ENCODE data around the gene PRMT3.

The PRMT3 gene

DNA sequence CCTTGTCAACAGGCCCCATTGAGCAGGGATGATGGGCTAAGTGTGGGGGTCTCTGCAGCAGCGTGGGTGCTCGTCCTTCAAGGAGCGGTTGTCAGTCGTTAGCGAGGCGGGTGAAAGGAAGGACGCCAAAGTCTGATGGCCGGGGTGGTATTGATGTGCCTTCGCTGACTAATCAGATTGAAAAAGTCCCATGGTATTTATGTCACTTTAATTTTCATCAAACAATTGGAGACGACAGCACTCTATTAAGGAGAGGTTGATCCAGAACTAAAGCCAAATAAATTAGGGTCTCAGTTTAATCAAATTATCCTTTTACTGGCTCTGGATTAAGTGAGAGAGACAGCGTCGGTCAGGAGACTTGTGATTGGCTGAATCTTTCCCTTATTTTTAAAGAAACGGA lies 14.4 kb upstream of the PRMT3 start:
- TF ChIP-seq EZH2 (optimal IDR thresholded peaks at IDR 0.05; ENCODE audit: low read depth, low read length) = no peak
- TF ChIP-seq EZH2phosphoT487 (IDR thresholded peaks at IDR 0.05; ENCODE audit: low read length) = no peak
- TF ChIP-seq, protein P1, sequence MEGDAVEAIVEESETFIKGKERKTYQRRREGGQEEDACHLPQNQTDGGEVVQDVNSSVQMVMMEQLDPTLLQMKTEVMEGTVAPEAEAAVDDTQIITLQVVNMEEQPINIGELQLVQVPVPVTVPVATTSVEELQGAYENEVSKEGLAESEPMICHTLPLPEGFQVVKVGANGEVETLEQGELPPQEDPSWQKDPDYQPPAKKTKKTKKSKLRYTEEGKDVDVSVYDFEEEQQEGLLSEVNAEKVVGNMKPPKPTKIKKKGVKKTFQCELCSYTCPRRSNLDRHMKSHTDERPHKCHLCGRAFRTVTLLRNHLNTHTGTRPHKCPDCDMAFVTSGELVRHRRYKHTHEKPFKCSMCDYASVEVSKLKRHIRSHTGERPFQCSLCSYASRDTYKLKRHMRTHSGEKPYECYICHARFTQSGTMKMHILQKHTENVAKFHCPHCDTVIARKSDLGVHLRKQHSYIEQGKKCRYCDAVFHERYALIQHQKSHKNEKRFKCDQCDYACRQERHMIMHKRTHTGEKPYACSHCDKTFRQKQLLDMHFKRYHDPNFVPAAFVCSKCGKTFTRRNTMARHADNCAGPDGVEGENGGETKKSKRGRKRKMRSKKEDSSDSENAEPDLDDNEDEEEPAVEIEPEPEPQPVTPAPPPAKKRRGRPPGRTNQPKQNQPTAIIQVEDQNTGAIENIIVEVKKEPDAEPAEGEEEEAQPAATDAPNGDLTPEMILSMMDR (IDR thresholded peaks at IDR 0.05; ENCODE audit: low read length) = no peak
- no peak for DNase-seq

DNA sequence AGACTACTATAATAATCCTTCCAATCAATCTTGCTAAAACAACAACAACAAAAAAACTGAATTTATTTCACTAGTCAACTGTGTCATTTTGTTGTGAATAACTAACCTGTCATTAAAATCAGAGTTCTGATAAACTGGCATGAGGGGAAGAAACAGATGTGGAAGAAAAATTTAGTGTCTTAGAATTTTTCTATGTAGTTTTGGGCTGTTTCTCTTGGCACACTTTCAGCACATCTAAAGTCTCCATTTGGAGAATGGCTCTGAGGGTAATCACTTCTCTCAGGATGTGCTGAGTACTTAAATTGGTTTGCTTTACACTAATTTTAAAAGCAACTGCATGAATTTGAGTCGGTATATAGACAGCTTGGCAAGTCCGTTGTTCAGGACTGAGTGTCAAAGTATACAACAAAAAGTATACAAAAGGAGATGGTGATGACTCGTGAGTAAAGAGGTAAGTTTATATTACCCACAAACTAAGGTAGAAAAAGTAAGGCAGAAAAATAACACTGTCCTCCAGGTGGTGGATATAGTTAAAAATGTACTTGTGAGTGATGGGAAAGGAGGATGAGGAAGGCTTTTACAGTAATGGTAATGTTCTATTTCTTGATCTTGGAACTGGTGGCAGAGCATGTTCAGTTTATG lies 13.8 kb upstream of the PRMT3 start:
- Histone ChIP-seq H3K4me1 (ENCODE audit: low read length) (no peaks in the 10 kb centered on the region), H3K9me3 (replicated peaks; ENCODE audit: insufficient read depth, low read length) (no peaks in the 10 kb centered on the region), H3K4me2 (ENCODE audit: low read depth, low read length) (no peak overlapping the region), H3K9me2 (replicated peaks; ENCODE audit: insufficient read depth, low read length) (no peaks in the 10 kb centered on the region), H3F3A (ENCODE audit: insufficient read depth, low read length) (no peaks in the 10 kb centered on the region), H3K27ac (ENCODE audit: low read length) (no peak overlapping the region), H3K9ac (ENCODE audit: low read length) (no peak overlapping the region), H3K27me3 (replicated peaks; ENCODE audit: insufficient read depth, low read length) (no peaks in the 10 kb centered on the region), H2AFZ (ENCODE audit: low read length) (no peak overlapping the region), H4K20me1 (ENCODE audit: insufficient read depth, low read length) (no peaks in the 10 kb centered on the region), H3K79me2 (ENCODE audit: low read length) (no peaks in the 10 kb centered on the region), H3K4me3 (ENCODE audit: low read length) (no peak overlapping the region), H3K36me3 (replicated peaks; ENCODE audit: insufficient read depth, low read length) (no peaks in the 10 kb centered on the region)
- TF ChIP-seq EZH2phosphoT487 (IDR thresholded peaks at IDR 0.05; ENCODE audit: low read length) (no peak), EZH2 (optimal IDR thresholded peaks at IDR 0.05; ENCODE audit: low read depth, low read length) (no peak)
- TF ChIP-seq, protein P1 (IDR thresholded peaks at IDR 0.05; ENCODE audit: low read length) = no peak
- no peak for DNase-seq

More for the DNA sequence above, 14.4 kb upstream of the PRMT3 start:
- no peaks in the 10 kb centered on the region for H4K20me1 ChIP-seq (ENCODE audit: insufficient read depth, low read length)
- H3K9me3 ChIP-seq (replicated peaks; ENCODE audit: insufficient read depth, low read length) = no peaks in the 10 kb centered on the region
- H3K4me1 ChIP-seq (ENCODE audit: low read length) = no peaks in the 10 kb centered on the region
- no peaks in the 10 kb centered on the region for H3K9me2 ChIP-seq (replicated peaks; ENCODE audit: insufficient read depth, low read length)
- no peaks in the 10 kb centered on the region for H3K27me3 ChIP-seq (replicated peaks; ENCODE audit: insufficient read depth, low read length)
- no peaks in the 10 kb centered on the region for H3K79me2 ChIP-seq (ENCODE audit: low read length)
- H3F3A ChIP-seq (ENCODE audit: insufficient read depth, low read length) = no peaks in the 10 kb centered on the region
- no peak overlapping the region for H3K4me3 ChIP-seq (ENCODE audit: low read length)
- H2AFZ ChIP-seq (ENCODE audit: low read length) = no peak overlapping the region
- no peak overlapping the region for H3K9ac ChIP-seq (ENCODE audit: low read length)
- no peak overlapping the region for H3K27ac ChIP-seq (ENCODE audit: low read length)
- no peaks in the 10 kb centered on the region for H3K36me3 ChIP-seq (replicated peaks; ENCODE audit: insufficient read depth, low read length)
- no peak overlapping the region for H3K4me2 ChIP-seq (ENCODE audit: low read depth, low read length)

DNA sequence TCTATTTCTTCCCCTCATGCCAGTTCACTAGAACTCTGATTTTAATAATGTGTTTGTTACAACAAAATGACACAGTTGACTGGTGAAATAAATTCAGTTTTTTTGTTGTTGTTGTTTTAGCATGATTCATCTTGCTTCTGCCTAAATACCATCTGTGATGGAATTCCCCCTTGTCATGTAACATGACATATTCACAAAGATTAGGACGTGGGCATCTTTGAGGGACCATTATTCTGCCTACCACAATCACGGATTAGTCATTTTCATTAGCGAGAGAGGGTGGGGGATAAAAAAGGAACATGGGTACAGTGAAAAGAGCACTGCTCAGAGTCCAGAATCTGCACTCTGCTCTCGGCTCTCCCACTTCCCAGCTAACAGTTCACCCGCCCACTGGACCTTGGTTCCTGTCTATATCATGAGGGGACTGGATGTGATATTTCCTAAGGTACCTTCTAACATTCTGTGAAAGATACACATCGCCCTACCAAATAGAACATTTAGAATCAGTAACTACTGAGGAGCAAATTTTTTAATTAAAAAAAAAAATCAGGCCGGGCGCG lies 12.7 kb upstream of the PRMT3 start:
- DNase-seq = no peak
- Histone ChIP-seq H3K4me3 (ENCODE audit: low read length) (no peak overlapping the region), H3F3A (ENCODE audit: insufficient read depth, low read length) (no peaks in the 10 kb centered on the region), H3K9me2 (replicated peaks; ENCODE audit: insufficient read depth, low read length) (no peaks in the 10 kb centered on the region), H3K4me1 (ENCODE audit: low read length) (no peaks in the 10 kb centered on the region), H3K27me3 (replicated peaks; ENCODE audit: insufficient read depth, low read length) (no peaks in the 10 kb centered on the region), H3K27ac (ENCODE audit: low read length) (no peak overlapping the region), H3K9me3 (replicated peaks; ENCODE audit: insufficient read depth, low read length) (no peaks in the 10 kb centered on the region), H2AFZ (ENCODE audit: low read length) (no peak overlapping the region), H3K36me3 (replicated peaks; ENCODE audit: insufficient read depth, low read length) (no peaks in the 10 kb centered on the region), H3K79me2 (ENCODE audit: low read length) (no peaks in the 10 kb centered on the region), H3K9ac (ENCODE audit: low read length) (no peak overlapping the region), H3K4me2 (ENCODE audit: low read depth, low read length) (no peak overlapping the region), H4K20me1 (ENCODE audit: insufficient read depth, low read length) (no peaks in the 10 kb centered on the region)
- TF ChIP-seq, protein P1 (IDR thresholded peaks at IDR 0.05; ENCODE audit: low read length) = no peak
- no peak for TF ChIP-seq EZH2 (optimal IDR thresholded peaks at IDR 0.05; ENCODE audit: low read depth, low read length)
- no peak for TF ChIP-seq EZH2phosphoT487 (IDR thresholded peaks at IDR 0.05; ENCODE audit: low read length)
